T-helper 2 cell treated with Interferon-gamma antibody and Interleukin-4, amounts not matched to agents 5 μg/mL and 100 μg/mL, for 36 hours (primary cell): Measurements from ENCODE around the gene SFI1.

Experiments
- DNase-seq: peaks from one replicate; pipeline ENCODE4 v3.0.0; 2021; ENCODE audit warnings: low spot score
- H3K27ac Mint-ChIP-seq: one replicate; pipeline ENCODE4 v1.8.0; 2021; ENCODE audit warnings: mild to moderate bottlenecking, mixed read lengths
- H3K27me3 Mint-ChIP-seq: one replicate; pipeline ENCODE4 v1.8.0; 2021; ENCODE audit warnings: low read depth, mixed read lengths
- H3K36me3 Mint-ChIP-seq: one replicate; pipeline ENCODE4 v1.8.0; 2021; ENCODE audit warnings: low read depth, mixed read lengths
- H3K4me1 Mint-ChIP-seq: one replicate; pipeline ENCODE4 v1.8.0; 2021; ENCODE audit warnings: low read depth, mixed read lengths
- H3K4me3 Mint-ChIP-seq: one replicate; pipeline ENCODE4 v1.8.0; 2022; ENCODE audit warnings: mild to moderate bottlenecking, moderate library complexity, mixed read lengths
- H3K9me3 Mint-ChIP-seq: one replicate; pipeline ENCODE4 v1.8.0; 2021; ENCODE audit warnings: mixed read lengths

SFI1 gene, protein sequence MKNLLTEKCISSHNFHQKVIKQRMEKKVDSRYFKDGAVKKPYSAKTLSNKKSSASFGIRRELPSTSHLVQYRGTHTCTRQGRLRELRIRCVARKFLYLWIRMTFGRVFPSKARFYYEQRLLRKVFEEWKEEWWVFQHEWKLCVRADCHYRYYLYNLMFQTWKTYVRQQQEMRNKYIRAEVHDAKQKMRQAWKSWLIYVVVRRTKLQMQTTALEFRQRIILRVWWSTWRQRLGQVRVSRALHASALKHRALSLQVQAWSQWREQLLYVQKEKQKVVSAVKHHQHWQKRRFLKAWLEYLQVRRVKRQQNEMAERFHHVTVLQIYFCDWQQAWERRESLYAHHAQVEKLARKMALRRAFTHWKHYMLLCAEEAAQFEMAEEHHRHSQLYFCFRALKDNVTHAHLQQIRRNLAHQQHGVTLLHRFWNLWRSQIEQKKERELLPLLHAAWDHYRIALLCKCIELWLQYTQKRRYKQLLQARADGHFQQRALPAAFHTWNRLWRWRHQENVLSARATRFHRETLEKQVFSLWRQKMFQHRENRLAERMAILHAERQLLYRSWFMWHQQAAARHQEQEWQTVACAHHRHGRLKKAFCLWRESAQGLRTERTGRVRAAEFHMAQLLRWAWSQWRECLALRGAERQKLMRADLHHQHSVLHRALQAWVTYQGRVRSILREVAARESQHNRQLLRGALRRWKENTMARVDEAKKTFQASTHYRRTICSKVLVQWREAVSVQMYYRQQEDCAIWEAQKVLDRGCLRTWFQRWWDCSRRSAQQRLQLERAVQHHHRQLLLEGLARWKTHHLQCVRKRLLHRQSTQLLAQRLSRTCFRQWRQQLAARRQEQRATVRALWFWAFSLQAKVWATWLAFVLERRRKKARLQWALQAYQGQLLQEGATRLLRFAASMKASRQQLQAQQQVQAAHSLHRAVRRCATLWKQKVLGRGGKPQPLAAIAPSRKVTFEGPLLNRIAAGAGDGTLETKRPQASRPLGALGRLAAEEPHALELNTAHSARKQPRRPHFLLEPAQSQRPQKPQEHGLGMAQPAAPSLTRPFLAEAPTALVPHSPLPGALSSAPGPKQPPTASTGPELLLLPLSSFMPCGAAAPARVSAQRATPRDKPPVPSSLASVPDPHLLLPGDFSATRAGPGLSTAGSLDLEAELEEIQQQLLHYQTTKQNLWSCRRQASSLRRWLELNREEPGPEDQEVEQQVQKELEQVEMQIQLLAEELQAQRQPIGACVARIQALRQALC

GRCh38 chr22:31496007-31496734, at the start of gene SFI1:
Gene SFI1 (plus strand): TSS chr22:31496536. CDS start chr22:31508285, 11,749 bp downstream.
- Mint-ChIP-seq H3K9me3 (no peaks in the 10 kb centered on the region), H3K4me1 (peaks cover 32% of the 10 kb centered on the region), H3K36me3 (peaks cover 22% of the 10 kb centered on the region), H3K4me3 (peak within 1 kb of the TSS; percentile 94), H3K27me3 (no peaks in the 10 kb centered on the region), H3K27ac (peak within 1 kb of the TSS; percentile 96)
- DNase-seq = peak; percentile 95

DNA sequence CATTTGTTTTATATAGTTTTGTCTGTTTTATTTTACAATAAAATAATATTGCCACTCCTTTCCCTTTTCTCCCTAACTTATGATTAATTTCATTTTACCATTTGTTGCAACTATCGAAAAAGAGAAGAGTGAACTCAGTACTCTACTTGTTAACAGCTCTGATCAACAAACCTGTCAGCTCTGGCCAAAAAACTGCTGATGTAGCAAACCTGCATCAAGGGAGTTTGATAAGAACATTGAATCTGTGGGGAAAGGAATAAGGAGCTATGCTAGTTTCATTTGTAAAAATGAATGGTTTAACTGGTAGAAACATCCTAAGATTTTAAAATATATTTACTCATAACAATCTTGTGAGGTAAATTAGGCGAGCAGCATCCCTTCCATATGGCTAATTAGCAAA, 49.6 kb upstream of the SFI1 start:
- H3K27me3 Mint-ChIP-seq = no peaks in the 10 kb centered on the region
- DNase-seq = no peak
- H3K4me3 Mint-ChIP-seq = no peak overlapping the region
- no peak overlapping the region for H3K27ac Mint-ChIP-seq
- no peaks in the 10 kb centered on the region for H3K4me1 Mint-ChIP-seq
- H3K9me3 Mint-ChIP-seq = no peaks in the 10 kb centered on the region
- peaks cover 41% of the 10 kb centered on the region for H3K36me3 Mint-ChIP-seq

- no peak overlapping the region for H3K27ac Mint-ChIP-seq
- H3K4me1 Mint-ChIP-seq = peaks cover 1% of the 10 kb centered on the region
- H3K27me3 Mint-ChIP-seq = no peaks in the 10 kb centered on the region
- no peak overlapping the region for H3K4me3 Mint-ChIP-seq
- no peaks in the 10 kb centered on the region for H3K9me3 Mint-ChIP-seq
- DNase-seq = no peak
- peaks cover 38% of the 10 kb centered on the region for H3K36me3 Mint-ChIP-seq
Observed at GRCh38 chr22:31447337-31447736, 49.0 kb upstream of the SFI1 start.

GRCh38 chr22:31448382-31448781, 48.0 kb upstream of the SFI1 start:
- H3K4me3 Mint-ChIP-seq = no peak overlapping the region
- H3K36me3 Mint-ChIP-seq = peaks cover 31% of the 10 kb centered on the region
- H3K9me3 Mint-ChIP-seq = no peaks in the 10 kb centered on the region
- no peak overlapping the region for H3K27ac Mint-ChIP-seq
- H3K4me1 Mint-ChIP-seq = peaks cover 1% of the 10 kb centered on the region
- no peak for DNase-seq
- no peaks in the 10 kb centered on the region for H3K27me3 Mint-ChIP-seq

DNA sequence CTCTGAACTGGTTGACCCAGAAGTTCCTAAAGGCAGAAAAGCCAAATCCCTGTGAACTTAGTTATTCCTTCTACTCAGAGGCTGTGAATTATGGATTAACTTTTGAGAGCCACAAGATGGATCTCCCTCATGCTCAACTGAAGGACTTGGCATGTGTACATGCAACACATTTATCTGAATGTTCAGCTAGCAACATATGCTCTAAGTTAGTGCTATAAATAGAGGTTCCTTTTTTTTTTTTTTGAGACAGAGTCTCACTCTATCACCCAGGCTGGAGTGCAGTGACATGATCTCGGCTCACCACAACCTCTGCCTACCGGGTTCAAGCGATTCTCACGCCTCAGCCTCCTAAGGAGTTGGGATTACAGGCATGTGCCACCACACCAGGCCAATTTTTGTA, 46.8 kb upstream of the SFI1 start:
- no peaks in the 10 kb centered on the region for H3K27me3 Mint-ChIP-seq
- H3K9me3 Mint-ChIP-seq = no peaks in the 10 kb centered on the region
- DNase-seq = no peak
- no peak overlapping the region for H3K27ac Mint-ChIP-seq
- peaks cover 1% of the 10 kb centered on the region for H3K4me1 Mint-ChIP-seq
- H3K36me3 Mint-ChIP-seq = peaks cover 35% of the 10 kb centered on the region
- no peak overlapping the region for H3K4me3 Mint-ChIP-seq

- H3K9me3 Mint-ChIP-seq = no peaks in the 10 kb centered on the region
- H3K36me3 Mint-ChIP-seq = peaks cover 39% of the 10 kb centered on the region
- H3K27me3 Mint-ChIP-seq = no peaks in the 10 kb centered on the region
- H3K4me3 Mint-ChIP-seq = no peak overlapping the region
- H3K4me1 Mint-ChIP-seq = peaks cover 1% of the 10 kb centered on the region
- peak overlapping the region; percentile 2 for H3K27ac Mint-ChIP-seq
- DNase-seq = peak; percentile 6
Observed at GRCh38 chr22:31451709-31452571, 44.4 kb upstream of the SFI1 start.

- Mint-ChIP-seq H3K36me3 (peaks cover 57% of the 10 kb centered on the region), H3K4me1 (peaks cover 7% of the 10 kb centered on the region), H3K4me3 (no peak overlapping the region), H3K27me3 (no peaks in the 10 kb centered on the region), H3K27ac (no peak overlapping the region), H3K9me3 (no peaks in the 10 kb centered on the region)
- no peak for DNase-seq
Observed at GRCh38 chr22:31461699-31462098, 34.6 kb upstream of the SFI1 start.

GRCh38 chr22:31465307-31465706, 31.0 kb upstream of the SFI1 start:
- DNase-seq = no peak
- Mint-ChIP-seq H3K27ac (no peak overlapping the region), H3K4me3 (no peak overlapping the region), H3K9me3 (no peaks in the 10 kb centered on the region), H3K36me3 (peaks cover 57% of the 10 kb centered on the region), H3K27me3 (no peaks in the 10 kb centered on the region), H3K4me1 (peaks cover 7% of the 10 kb centered on the region)

GRCh38 chr22:31474743-31475142, 21.6 kb upstream of the SFI1 start:
- Mint-ChIP-seq H3K4me1 (peaks cover 19% of the 10 kb centered on the region), H3K4me3 (no peak overlapping the region), H3K27ac (no peak overlapping the region), H3K27me3 (no peaks in the 10 kb centered on the region), H3K36me3 (peaks cover 34% of the 10 kb centered on the region), H3K9me3 (no peaks in the 10 kb centered on the region)
- DNase-seq = no peak

DNA sequence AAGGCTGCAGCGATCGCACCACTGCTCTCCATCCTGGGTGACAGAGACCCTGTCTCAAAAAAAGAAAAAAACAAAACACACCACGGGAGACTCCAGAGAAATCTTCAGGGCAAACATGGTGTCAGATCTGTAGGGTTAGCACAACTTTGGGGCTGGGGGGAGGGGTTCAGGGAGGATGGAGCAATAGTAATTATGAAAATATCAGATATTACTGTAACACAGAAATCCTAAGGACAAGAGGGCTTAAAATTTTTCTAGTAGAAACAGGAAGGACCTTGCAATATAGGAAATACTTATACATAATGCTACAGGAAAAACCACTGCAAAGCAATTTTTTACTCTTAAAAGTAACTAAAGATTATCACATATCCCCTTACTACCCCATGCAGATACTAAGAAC, 20.5 kb upstream of the SFI1 start:
- no peak overlapping the region for H3K27ac Mint-ChIP-seq

DNA sequence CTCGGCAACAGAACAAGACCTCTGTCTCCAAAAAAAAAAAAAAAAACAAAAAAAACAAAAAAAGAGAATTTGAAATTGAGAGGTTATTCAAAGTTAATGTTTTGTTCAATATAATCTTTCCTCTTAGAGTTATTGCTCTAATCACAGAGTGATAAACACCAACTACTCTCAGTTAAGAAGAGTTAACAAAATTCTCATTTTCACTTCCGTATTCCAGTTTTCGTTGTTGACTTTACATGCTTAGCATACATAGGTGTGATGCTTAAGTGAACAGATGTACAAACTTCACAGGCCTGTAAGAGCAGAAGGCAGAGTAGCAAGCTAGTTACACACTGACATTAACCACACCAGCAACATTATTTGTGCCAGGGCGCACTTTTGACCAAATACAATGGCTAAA, 19.0 kb upstream of the SFI1 start:
- no peaks in the 10 kb centered on the region for H3K9me3 Mint-ChIP-seq
- no peak for DNase-seq
- H3K36me3 Mint-ChIP-seq = peaks cover 49% of the 10 kb centered on the region
- H3K4me3 Mint-ChIP-seq = no peak overlapping the region
- H3K27ac Mint-ChIP-seq = peak overlapping the region; percentile 41
- H3K27me3 Mint-ChIP-seq = no peaks in the 10 kb centered on the region
- H3K4me1 Mint-ChIP-seq = peaks cover 19% of the 10 kb centered on the region

More for the DNA sequence above, 20.5 kb upstream of the SFI1 start:
- H3K4me1 Mint-ChIP-seq = peaks cover 19% of the 10 kb centered on the region
- no peaks in the 10 kb centered on the region for H3K9me3 Mint-ChIP-seq
- no peak overlapping the region for H3K4me3 Mint-ChIP-seq
- H3K36me3 Mint-ChIP-seq = peaks cover 43% of the 10 kb centered on the region
- H3K27me3 Mint-ChIP-seq = no peaks in the 10 kb centered on the region
- no peak for DNase-seq

DNA sequence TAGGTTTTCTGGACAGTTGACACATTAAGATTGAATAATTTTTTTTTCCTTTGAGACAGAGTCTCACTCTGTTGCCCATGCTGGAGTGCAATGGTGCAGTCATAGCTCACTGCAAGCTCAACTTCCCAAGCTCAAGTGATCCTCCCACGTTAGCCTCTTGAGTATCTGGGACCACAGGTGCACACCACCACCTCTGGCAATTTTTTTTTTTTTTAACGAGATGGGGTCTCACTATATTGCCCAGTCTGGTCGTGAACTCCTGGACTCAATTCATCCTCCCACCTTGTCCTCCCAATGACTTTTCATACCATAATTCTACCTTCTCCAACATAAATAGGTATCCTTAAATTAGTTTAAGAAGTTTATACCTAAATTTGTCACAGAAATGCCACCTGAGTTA, 15.2 kb upstream of the SFI1 start:
- H3K27ac Mint-ChIP-seq = no peak overlapping the region
- peaks cover 71% of the 10 kb centered on the region for H3K36me3 Mint-ChIP-seq
- H3K4me3 Mint-ChIP-seq = no peak overlapping the region

More for the DNA sequence above, 15.2 kb upstream of the SFI1 start:
- H3K27me3 Mint-ChIP-seq = no peaks in the 10 kb centered on the region
- no peaks in the 10 kb centered on the region for H3K9me3 Mint-ChIP-seq
- DNase-seq = no peak
- peaks cover 22% of the 10 kb centered on the region for H3K4me1 Mint-ChIP-seq
